ENCODE data around the gene NABP2. TPM values are rescaled to one million over a fixed set of nuclear protein-coding genes. Genes with fewer than 3 reads are reported as not detected.
A peak's percentile ranks its signal among the peaks of the same experiment; 100 is the strongest.

Gene NABP2
- polyA plus RNA-seq, 2 of the 4 experiments (the other 2 are of a cell fraction), result 64.1 to 86.7 TPM

- Histone ChIP-seq H3K4me2 (no peak overlapping the region), H3K27ac (no peak overlapping the region), H3K9me3 (no peaks in the 10 kb centered on the region), H3K4me3 (no peak overlapping the region), H3K4me1 (no peaks in the 10 kb centered on the region)
- ChIA-PET POLR2A (interaction anchor here (3.4 kb wide), 1 partner anchor 19 kb away, joined by 17 read pairs; the partner anchor contains the start of gene RNF41), CTCF (interaction anchor here (0.8 to 2.7 kb wide), 8 partner anchors 10 to 82 kb away, joined by 3 to 19 read pairs (median 4); partner anchors contain the start of gene SMARCC2)
- ATAC-seq (no peak), FAIRE-seq (no peak), DNase-seq (ENCODE audit: low read depth in 1 of 2, low spot score in 1 of 2) (no peak)
- 93% methylated on average over 1 of the region's 1 CpG for WGBS (ENCODE audit: missing lambda C conversion rate)
- TF ChIP-seq FOXS1 (CRISPR knock-in tag; IDR thresholded peaks at IDR 0.05), result no peak
- TF ChIP-seq, protein P1, sequence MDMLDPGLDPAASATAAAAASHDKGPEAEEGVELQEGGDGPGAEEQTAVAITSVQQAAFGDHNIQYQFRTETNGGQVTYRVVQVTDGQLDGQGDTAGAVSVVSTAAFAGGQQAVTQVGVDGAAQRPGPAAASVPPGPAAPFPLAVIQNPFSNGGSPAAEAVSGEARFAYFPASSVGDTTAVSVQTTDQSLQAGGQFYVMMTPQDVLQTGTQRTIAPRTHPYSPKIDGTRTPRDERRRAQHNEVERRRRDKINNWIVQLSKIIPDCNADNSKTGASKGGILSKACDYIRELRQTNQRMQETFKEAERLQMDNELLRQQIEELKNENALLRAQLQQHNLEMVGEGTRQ (IDR thresholded peaks at IDR 0.05), result no peak
- TF ChIP-seq KDM5A (IDR thresholded peaks at IDR 0.05), result no peak
- no peak for TF ChIP-seq HOXB13 (CRISPR knock-in tag; IDR thresholded peaks at IDR 0.05; ENCODE audit: low read depth)
- TF ChIP-seq, protein P2, sequence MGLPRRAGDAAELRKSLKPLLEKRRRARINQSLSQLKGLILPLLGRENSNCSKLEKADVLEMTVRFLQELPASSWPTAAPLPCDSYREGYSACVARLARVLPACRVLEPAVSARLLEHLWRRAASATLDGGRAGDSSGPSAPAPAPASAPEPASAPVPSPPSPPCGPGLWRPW (IDR thresholded peaks at IDR 0.05), result no peak
- no peak for TF ChIP-seq JUNB (IDR thresholded peaks at IDR 0.05)
- no peak for TF ChIP-seq POLR2A (IDR thresholded peaks at IDR 0.05; ENCODE audit: low read length)
- no peak for TF ChIP-seq GATA3 (IDR thresholded peaks at IDR 0.05; ENCODE audit: borderline replicate concordance)
- TF ChIP-seq PHF8 (IDR thresholded peaks at IDR 0.05; ENCODE audit: borderline replicate concordance, low read depth), result no peak
- TF ChIP-seq HMGXB4 (CRISPR knock-in tag; IDR thresholded peaks at IDR 0.05; ENCODE audit: borderline replicate concordance), result no peak
- no peak for TF ChIP-seq CBX8 (IDR thresholded peaks at IDR 0.05)
- no peak for TF ChIP-seq KDM1A (IDR thresholded peaks at IDR 0.05; ENCODE audit: low read depth)
- TF ChIP-seq BHLHE40 (IDR thresholded peaks at IDR 0.05; ENCODE audit: low read depth, low read length), result no peak
- no peak for TF ChIP-seq REST (IDR thresholded peaks at IDR 0.05)
- no peak for TF ChIP-seq EP300 (IDR thresholded peaks at IDR 0.05)
- no peak for TF ChIP-seq NFE2L2 (conservative IDR thresholded peaks at IDR 0.05; ENCODE audit: low read length)
- no peak for TF ChIP-seq ZSCAN20 (CRISPR knock-in tag; IDR thresholded peaks at IDR 0.05)
- TF ChIP-seq FOSL2 (IDR thresholded peaks at IDR 0.05), result no peak
- TF ChIP-seq FOSL2 (CRISPR knock-in tag; IDR thresholded peaks at IDR 0.05), result no peak
- no peak for TF ChIP-seq EHF (CRISPR knock-in tag; IDR thresholded peaks at IDR 0.05)
Measured at GRCh38 chr12:56202366-56202765, 21.8 kb upstream of the NABP2 start.

GRCh38 chr12:56202838-56203237 is 21.3 kb upstream of the NABP2 start:
- FAIRE-seq, result no peak
- ChIA-PET CTCF (interaction anchor here (0.7 to 2.7 kb wide), 5 partner anchors 10 to 167 kb away, joined by 3 to 10 read pairs (median 4); no protein-coding TSS in a partner anchor), POLR2A (interaction anchor here (3.4 kb wide), 1 partner anchor 19 kb away, joined by 17 read pairs; the partner anchor contains the start of gene RNF41)
- ATAC-seq, result no peak
- TF ChIP-seq ESRRA (IDR thresholded peaks at IDR 0.05; ENCODE audit: borderline replicate concordance, low read length), result no peak
- TF ChIP-seq MAFK (IDR thresholded peaks at IDR 0.05; ENCODE audit: partially characterized antibody), result peak; percentile 57
- Histone ChIP-seq H3K4me3 (no peak overlapping the region), H3K4me1 (no peaks in the 10 kb centered on the region), H3K4me2 (no peak overlapping the region), H3K9me3 (no peaks in the 10 kb centered on the region), H3K27ac (no peak overlapping the region)
- DNase-seq (ENCODE audit: low read depth in 1 of 2, low spot score in 1 of 2), result no peak
- 81% methylated on average over 2 of the region's 2 CpGs for WGBS (ENCODE audit: missing lambda C conversion rate)
